HG03108 (cell line): ENCODE data around the gene MAPKAP1.
"Not testable (repeated sequence)": the region's sequence is repeated elsewhere in the genome, so short reads cannot be mapped to it uniquely, and the experiment has no call there.

ENCODE experiments used
- ATAC-seq: cut with Tn5 transposase; IDR thresholded peaks from one replicate; pipeline ENCODE4 v1.9.1; 2021; ENCODE audit warnings: moderate library complexity; ENCODE audit not compliant: unreplicated experiment

The MAPKAP1 gene

GRCh38 chr9:125732562-125732961, 25.6 kb upstream of the MAPKAP1 start:
- ATAC-seq: no peak

- no peak for ATAC-seq
Measured at GRCh38 chr9:125730168-125730567, 23.2 kb upstream of the MAPKAP1 start.

- no peak for ATAC-seq
Measured at GRCh38 chr9:125726456-125727132, 19.6 kb upstream of the MAPKAP1 start.

- no peak for ATAC-seq
Measured at GRCh38 chr9:125707472-125707804, 430 bp upstream of the MAPKAP1 start.

DNA sequence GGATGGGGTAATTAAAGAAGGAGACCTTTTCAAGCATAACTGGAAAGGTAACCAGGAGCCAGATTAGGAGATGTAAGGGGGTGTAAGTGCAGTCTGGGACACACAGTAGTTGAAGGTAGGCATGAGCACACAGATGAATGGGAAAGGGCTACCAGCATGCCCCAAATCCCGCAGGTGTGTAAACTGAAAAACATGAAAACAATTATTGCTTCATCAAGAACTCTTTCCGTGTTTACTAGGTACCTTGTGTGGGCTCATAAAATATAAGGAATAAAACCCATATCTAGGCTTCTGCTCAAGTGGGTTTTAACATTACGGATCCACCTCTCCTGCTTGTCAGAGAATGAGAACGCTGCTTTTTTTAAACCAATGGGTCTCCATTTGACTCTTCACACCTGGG, 1.1 kb downstream of the MAPKAP1 start:
- ATAC-seq: no peak

DNA sequence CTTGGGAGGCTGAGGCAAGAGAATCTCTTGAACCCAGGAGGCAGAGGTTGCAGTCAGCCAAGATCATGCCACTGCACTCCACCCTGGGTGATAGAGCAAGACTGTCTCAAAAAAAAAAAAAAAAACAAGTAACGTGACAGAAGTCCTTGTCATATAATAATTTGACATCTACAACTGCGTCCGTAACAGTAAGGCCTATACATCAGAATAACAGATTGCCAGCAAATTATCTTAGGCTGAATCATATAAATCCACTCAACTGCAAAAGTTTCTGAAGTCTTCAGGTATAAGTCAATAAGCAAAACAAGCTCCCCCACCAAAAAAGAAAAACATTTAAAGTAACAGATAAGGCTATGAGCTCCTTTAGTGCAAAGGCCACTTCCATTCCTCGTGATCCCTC, 3.3 kb downstream of the MAPKAP1 start:
- ATAC-seq: no peak

DNA sequence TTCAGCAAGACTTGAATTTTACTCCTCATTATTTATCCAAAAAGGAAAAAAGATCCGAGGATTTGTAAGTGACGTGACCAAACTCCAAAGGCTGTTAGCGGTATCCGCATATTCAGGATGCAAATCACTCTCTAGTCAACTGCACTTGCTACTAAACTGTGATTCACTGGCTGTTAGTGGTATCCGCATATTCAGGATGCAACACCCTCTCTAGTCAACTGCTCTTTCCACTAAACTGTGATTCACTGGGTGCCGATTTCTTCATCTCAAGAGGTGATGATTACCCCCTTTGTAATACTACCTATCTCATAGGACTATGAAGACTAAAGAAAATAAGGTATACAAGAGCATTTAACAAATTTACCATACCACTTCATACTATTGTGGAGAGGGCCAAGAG, 5.7 kb downstream of the MAPKAP1 start:
- no peak for ATAC-seq

DNA sequence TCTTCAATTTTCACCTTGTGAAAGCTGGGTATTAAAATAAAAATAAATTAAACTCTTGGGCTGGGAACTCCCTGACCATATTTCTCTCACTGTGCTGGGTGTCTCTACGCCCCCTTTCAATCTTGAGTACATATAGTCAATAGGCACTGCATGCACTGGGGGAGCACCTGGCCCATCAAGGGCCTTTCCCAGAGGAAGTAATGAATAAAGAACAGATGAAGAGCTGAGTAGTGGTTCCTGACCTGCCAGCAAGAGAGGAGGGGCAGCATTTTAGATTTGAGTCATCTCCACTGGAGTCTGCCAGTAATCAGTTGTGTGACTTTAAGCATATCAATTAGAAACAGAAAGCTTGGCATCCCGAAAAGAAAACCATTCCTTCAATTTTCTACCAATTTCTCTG, 6.2 kb downstream of the MAPKAP1 start:
- ATAC-seq: peak; percentile 86

DNA sequence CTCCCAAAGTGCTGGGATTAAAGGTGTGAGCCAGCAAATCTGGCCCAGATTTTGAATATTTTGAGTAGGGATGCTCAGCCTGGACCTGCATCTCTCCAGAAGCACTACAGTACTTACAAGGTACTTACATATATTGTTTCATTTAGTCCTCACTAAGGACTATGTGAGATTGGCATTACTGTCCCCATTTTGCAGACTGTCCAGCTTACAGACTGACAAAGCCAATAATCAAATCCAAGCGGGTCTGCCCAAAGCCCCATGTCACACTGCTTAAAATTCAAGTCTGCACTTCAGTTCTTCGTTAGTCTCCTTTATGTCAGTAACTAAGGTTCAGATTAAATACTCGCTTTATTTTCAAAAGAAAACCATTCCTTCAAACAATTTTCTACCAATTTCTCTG, 7.1 kb downstream of the MAPKAP1 start:
- ATAC-seq: no peak

- ATAC-seq: no peak
Measured at GRCh38 chr9:125696106-125696647, 10.8 kb downstream of the MAPKAP1 start.

- ATAC-seq: not testable (repeated sequence)
Measured at GRCh38 chr9:125695548-125695947, 11.5 kb downstream of the MAPKAP1 start.

- ATAC-seq: no peak
Measured at GRCh38 chr9:125694478-125694877, 12.5 kb downstream of the MAPKAP1 start.

DNA sequence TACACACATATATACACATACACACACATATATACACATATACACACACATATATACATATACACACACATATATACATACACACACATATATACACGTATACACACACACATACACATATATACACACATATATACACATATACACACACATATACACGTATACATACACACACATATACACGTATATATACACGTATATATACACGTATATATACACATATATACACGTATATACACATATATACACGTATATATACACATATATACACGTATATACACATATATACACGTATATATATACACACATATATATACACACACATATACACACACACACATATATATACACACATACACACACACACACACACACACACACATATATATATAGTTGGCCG, 13.5 kb downstream of the MAPKAP1 start:
- ATAC-seq: not testable (repeated sequence)

- ATAC-seq: no peak
Measured at GRCh38 chr9:125691869-125692268, 15.1 kb downstream of the MAPKAP1 start.

- no peak for ATAC-seq
Measured at GRCh38 chr9:125690679-125691078, 16.3 kb downstream of the MAPKAP1 start.

- no peak for ATAC-seq
Measured at GRCh38 chr9:125687163-125687863, 19.7 kb downstream of the MAPKAP1 start.

- ATAC-seq: no peak
Measured at GRCh38 chr9:125685167-125685566, 21.8 kb downstream of the MAPKAP1 start.

DNA sequence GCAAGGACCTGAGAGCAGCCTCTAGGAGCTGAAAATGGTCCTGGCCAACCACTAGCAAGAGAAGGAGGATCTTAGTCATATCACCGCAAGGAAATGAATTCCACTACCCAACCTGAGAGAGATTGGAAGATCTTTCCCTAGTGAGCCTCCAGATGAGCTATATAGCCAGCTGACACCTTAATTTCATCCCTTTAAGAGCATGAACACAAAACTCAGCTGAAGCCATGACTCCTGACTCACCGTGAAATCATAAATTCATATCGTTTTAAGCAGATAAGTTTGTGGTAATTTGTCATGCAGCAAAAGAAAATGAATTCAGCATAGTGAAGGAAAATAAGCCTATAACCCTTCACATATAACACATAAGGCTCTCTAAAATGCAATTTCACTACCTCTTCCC, 23.5 kb downstream of the MAPKAP1 start:
- no peak for ATAC-seq

DNA sequence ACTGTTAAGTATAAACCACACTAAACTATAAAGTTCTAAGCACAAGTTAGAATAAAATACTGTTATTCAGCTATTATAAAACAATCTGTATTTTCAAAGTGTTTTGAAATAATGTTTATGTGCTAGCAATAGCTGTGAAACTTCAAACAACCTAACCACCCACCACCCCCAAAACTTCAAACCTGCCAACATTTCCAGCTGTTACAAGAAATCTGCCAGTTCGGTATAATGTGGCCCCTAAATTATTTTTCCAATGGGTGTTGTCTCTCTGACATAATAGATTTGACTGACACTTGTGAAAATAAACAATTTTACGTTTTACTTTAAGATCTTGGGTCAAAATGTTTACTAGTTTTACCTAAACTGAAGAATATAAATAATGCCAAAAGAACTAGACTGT, 24.7 kb downstream of the MAPKAP1 start:
- no peak for ATAC-seq

DNA sequence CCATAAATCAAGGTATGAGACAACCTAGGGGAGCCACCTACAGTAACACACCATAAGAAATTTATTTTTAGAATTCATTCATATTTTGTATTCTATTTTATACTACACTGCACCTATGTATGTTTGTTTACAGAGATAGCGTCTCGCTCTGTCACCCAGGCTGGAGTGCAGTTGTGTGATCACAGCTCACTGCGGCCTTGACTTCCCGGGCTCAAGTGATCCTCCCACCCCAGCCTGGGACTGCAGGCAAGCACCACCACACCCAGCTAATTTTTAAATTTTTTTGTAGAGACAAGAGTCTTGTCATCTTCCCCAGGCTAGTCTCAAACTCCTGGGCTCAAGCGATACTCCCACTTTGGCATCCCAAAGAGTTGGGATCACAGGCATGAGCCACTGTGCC, 25.4 kb downstream of the MAPKAP1 start:
- ATAC-seq: no peak

- ATAC-seq: no peak
Measured at GRCh38 chr9:125681086-125681622, 25.9 kb downstream of the MAPKAP1 start.

DNA sequence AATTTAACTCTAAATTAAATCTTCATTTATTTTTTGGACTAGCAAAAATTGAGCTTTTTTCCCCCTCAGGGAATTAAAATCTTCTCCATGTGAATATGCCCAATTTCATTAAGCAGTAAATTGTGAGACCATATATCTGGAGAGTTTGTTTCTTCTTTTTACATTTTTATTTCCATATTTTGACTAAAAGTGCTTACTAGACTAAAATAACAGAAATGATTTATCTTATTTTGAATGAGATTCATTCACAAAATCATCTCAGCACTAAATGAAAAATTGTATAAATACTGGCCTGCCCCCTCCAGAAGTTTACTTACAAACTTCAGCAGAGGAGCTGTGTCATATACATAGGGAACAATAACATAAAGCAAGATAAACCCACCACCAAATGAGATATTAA, 26.6 kb downstream of the MAPKAP1 start:
- no peak for ATAC-seq
